HG03045 (cell line): ENCODE results near the gene PLD1.
"Not testable (repeated sequence)": the region's sequence is repeated elsewhere in the genome, so short reads cannot be mapped to it uniquely, and the experiment has no call there.

Experiments used
- ATAC-seq: cut with Tn5 transposase; IDR thresholded peaks from one replicate; pipeline ENCODE4 v1.9.1; 2021; ENCODE audit warnings: mild to moderate bottlenecking, moderate library complexity; ENCODE audit not compliant: unreplicated experiment

Gene PLD1

GRCh38 chr3:171565481-171566058 lies 244.7 kb downstream of the PLD1 start:
- no peak for ATAC-seq

- no peak for ATAC-seq
Observed at GRCh38 chr3:171564748-171565480, 245.4 kb downstream of the PLD1 start.

GRCh38 chr3:171563298-171563697 lies 247.0 kb downstream of the PLD1 start:
- ATAC-seq: no peak

- not testable (repeated sequence) for ATAC-seq
Observed at GRCh38 chr3:171562459-171562858, 247.8 kb downstream of the PLD1 start.

- no peak for ATAC-seq
Observed at GRCh38 chr3:171561596-171562323, 248.5 kb downstream of the PLD1 start.

GRCh38 chr3:171559586-171559985 lies 250.7 kb downstream of the PLD1 start:
- ATAC-seq: no peak

GRCh38 chr3:171558188-171558696 lies 252.0 kb downstream of the PLD1 start:
- no peak for ATAC-seq

GRCh38 chr3:171557173-171557572 lies 253.1 kb downstream of the PLD1 start:
- ATAC-seq: no peak

- no peak for ATAC-seq
Observed at GRCh38 chr3:171556574-171557145, 253.6 kb downstream of the PLD1 start.

- ATAC-seq: no peak
Observed at GRCh38 chr3:171556148-171556547, 254.1 kb downstream of the PLD1 start.

GRCh38 chr3:171553086-171553485 lies 257.2 kb downstream of the PLD1 start:
- no peak for ATAC-seq

GRCh38 chr3:171552531-171552930 lies 257.8 kb downstream of the PLD1 start:
- no peak for ATAC-seq

GRCh38 chr3:171551296-171551695 lies 259.0 kb downstream of the PLD1 start:
- no peak for ATAC-seq
